SK-N-SH (cell line): ENCODE results near the gene KIF21B.

Source experiments
- POLR2AphosphoS5 ChIP-seq: IDR thresholded peaks from 2 replicates; pipeline ENCODE4 v1.6.1; 2012; ENCODE audit warnings: low read depth, low read length
- RAD21 ChIP-seq: IDR thresholded peaks from 2 replicates; pipeline ENCODE4 v1.6.1; 2012; ENCODE audit warnings: mild to moderate bottlenecking, low read length
- USF1 ChIP-seq: IDR thresholded peaks from 2 replicates; pipeline ENCODE4 v1.4.0; 2012; ENCODE audit warnings: low read depth, borderline replicate concordance
- USF2 ChIP-seq: fragments of 150-350 bp; IDR thresholded peaks from 2 replicates; pipeline ENCODE4 v1.6.1; 2017; ENCODE audit warnings: antibody characterized with exemption, low read length, low read depth, borderline replicate concordance
- TF ChIP-seq, protein P1 (sequence below): fragments of 200-600 bp; sonication (generic); IDR thresholded peaks from 2 replicates; pipeline ENCODE4 v1.6.1; 2017; ENCODE audit warnings: antibody characterized with exemption, mild to moderate bottlenecking, moderate library complexity

- no peak for TF ChIP-seq USF1
- TF ChIP-seq POLR2AphosphoS5, result no peak
- no peak for TF ChIP-seq USF2
- TF ChIP-seq, protein P1, sequence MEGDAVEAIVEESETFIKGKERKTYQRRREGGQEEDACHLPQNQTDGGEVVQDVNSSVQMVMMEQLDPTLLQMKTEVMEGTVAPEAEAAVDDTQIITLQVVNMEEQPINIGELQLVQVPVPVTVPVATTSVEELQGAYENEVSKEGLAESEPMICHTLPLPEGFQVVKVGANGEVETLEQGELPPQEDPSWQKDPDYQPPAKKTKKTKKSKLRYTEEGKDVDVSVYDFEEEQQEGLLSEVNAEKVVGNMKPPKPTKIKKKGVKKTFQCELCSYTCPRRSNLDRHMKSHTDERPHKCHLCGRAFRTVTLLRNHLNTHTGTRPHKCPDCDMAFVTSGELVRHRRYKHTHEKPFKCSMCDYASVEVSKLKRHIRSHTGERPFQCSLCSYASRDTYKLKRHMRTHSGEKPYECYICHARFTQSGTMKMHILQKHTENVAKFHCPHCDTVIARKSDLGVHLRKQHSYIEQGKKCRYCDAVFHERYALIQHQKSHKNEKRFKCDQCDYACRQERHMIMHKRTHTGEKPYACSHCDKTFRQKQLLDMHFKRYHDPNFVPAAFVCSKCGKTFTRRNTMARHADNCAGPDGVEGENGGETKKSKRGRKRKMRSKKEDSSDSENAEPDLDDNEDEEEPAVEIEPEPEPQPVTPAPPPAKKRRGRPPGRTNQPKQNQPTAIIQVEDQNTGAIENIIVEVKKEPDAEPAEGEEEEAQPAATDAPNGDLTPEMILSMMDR, result no peak
- TF ChIP-seq RAD21, result no peak
Measured at GRCh38 chr1:201068976-201069375, 45.5 kb upstream of the KIF21B start.
